ENCODE data around the gene MPRIP.

DNA sequence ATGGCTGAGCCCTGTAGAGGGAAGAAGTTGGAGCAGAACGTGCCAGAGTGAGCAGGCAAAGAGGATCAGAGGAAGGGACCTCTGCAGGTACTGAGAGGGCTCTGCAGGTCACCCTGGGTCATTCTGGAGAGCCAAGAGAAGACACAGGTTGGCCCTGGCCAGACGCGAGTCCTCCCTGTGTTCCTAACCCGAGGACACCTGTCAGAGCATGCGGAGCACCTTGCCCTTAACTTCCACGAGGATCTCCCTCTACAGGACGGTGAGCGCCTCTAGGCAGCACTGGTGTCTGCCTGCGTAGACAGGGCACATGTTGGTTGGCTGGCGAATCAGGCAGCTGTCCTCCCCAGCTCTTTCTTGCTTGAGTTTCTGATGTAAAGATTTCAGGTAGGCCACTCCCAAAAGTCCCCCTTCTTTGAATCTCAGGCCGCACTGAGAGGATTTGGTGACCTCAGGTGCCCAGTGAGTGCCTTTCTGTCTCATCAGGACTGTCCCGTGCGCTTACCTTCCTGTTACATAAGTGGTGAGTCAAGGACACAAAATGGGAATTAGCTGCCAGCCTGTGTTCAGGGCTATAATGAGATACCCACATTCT, 45.3 kb downstream of the MPRIP start:
- TF ChIP-seq POLR2AphosphoS5 (IDR thresholded peaks at IDR 0.05) = no peak
- TF ChIP-seq, protein P1, sequence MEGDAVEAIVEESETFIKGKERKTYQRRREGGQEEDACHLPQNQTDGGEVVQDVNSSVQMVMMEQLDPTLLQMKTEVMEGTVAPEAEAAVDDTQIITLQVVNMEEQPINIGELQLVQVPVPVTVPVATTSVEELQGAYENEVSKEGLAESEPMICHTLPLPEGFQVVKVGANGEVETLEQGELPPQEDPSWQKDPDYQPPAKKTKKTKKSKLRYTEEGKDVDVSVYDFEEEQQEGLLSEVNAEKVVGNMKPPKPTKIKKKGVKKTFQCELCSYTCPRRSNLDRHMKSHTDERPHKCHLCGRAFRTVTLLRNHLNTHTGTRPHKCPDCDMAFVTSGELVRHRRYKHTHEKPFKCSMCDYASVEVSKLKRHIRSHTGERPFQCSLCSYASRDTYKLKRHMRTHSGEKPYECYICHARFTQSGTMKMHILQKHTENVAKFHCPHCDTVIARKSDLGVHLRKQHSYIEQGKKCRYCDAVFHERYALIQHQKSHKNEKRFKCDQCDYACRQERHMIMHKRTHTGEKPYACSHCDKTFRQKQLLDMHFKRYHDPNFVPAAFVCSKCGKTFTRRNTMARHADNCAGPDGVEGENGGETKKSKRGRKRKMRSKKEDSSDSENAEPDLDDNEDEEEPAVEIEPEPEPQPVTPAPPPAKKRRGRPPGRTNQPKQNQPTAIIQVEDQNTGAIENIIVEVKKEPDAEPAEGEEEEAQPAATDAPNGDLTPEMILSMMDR (IDR thresholded peaks at IDR 0.05) = no peak
- no peak for TF ChIP-seq EP300 (IDR thresholded peaks at IDR 0.05)
- TF ChIP-seq POLR2A (IDR thresholded peaks at IDR 0.05) = no peak

All from sigmoid colon (tissue), 4 donors.